GF-D8 (cell line): ENCODE data around the gene FGF14.

Experiments
- DNase-seq: peaks from one replicate; lab custom pipeline; 2025; lab: John Stamatoyannopoulos, UW

Gene FGF14

DNA sequence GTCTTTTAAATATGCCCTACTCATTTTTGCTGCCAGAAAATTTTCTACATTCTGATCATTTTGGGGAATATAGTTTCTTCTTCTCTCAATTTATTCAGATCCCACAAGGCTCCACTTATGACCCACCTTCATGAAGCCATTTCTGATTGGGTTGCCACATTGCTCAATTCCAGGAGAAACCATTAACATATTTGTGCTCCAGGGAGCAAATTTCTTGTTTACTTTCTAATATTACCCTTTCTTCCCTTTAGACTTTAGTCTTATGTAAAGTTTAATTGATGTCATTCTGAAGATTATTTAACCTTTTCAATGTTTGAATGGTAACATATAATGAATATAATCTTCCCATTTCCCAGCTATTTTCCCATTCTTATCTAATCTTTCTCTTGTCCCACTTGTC lies 617.5 kb downstream of the FGF14 start:
- DNase-seq = no peak

GRCh38 chr13:101783554-101783953 lies 618.3 kb downstream of the FGF14 start:
- no peak for DNase-seq

DNA sequence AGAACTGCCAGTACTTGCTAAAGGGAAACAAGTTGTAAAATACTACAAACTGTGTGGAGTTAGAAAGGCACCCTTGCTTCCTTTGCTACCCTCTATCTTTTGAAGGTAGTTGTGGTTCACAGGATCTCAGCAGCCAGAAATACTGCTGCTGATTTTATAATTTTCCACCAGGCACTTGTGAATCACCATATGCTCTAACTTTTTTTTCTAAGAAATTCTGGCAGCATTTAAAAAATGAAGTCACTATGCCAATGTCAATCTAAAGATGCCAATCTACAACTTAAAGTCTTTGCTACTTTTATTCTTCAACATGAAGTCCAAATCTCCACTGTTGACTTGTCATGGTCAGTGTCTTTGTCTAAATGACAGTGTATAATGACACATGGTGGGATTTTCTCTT lies 621.6 kb downstream of the FGF14 start:
- DNase-seq = no peak

DNA sequence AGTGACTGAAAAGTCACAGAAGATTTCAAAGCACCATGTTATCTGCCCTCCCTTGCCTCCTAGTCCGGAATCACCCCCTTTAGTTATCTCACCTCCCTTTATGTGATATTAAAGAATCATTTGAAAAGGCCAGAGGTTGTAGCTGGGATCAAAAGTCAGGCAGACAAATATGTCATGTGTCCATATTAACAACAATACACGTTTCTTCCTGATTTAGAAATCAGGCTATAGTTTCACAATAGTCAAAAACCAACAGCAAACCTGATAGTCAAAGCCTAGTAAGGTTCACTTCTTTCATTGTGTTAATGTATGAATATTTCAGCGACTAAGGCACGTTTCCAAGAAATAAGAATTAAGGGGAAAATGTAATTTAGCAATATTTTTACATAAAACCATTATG lies 622.7 kb downstream of the FGF14 start:
- DNase-seq = no peak

- DNase-seq = no peak
These were observed 626.6 kb downstream of the FGF14 start for GRCh38 chr13:101775267-101775666.

- no peak for DNase-seq
These were observed 627.5 kb downstream of the FGF14 start for GRCh38 chr13:101774393-101774792.

- no peak for DNase-seq
These were observed 628.8 kb downstream of the FGF14 start for GRCh38 chr13:101773062-101773461.

DNA sequence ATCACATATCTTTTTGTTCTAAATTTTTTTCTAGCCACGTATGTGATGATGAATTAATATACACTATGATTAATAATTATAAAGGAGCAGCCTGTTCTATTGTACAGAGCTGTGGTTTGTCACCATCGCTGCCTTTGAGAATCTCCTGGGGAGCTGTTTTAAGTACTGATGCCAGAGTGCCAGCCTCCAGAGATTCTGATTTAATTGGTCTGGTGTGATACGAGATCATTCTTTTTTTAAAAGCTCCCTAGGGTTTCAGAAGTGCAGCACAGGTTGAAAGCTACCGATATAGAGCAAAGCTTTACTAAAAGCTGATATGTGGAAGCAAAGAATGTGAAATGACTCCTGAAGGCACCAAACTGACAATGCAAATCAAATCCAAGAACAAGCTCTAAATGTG lies 634.7 kb downstream of the FGF14 start:
- DNase-seq = no peak

GRCh38 chr13:101763191-101763590 lies 638.7 kb downstream of the FGF14 start:
- no peak for DNase-seq

DNA sequence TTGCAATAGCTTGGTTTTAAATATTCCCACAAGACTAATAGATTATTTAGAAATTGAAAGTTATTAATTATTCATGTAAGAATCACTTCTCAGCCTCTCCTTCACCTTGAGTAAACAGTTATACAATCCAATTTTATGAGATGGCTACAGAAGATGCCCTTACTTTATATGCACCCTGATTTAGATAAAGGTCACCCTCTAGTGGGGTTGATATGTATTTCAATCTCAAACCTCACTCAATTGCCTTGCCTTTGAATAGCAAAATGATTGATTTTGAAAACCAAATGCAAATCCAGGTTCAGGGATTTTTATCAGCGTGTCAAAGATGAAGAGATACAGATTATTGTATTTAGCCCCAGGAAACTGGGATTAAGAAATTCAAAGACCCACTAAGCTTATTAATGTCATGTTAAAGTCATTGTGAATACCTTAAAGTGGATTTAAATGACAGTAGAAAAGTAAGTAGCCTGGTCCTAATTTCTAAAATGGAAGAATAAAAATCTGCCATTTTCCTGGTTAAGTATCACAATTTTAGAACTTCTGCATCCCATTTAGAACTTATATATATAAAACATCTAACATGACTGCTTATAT lies 644.3 kb downstream of the FGF14 start:
- peak; percentile 23 for DNase-seq

DNA sequence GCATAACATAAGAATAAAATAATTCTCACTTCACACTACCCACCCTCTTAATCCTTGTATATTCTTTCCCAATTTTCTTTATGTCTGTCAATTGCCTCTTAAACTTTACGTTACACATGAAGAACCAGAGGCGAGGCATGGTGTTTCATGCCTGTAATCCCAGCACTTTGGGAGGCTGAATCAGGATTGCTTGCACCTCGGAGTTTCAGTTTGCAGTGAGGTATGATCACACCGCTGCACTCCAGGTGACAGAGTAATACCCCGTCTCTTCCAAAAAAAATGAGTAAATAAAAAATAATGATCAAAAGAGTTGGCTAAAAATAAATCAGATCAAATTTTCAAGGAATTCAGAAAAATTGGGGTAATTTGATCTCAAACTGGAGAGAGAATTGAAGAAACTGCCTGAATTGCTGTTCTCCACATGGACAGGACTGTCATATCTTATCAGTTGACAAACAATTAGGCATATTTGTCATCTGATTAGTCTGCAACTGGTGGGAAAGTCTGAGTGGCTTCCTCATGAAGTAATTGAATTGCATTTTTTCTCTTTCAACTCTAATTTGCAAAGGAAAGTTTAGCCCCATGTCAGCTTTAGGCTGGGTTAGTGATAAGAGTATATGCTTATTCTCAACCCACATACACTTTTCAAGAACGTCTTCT lies 646.5 kb downstream of the FGF14 start:
- DNase-seq = no peak

GRCh38 chr13:101752432-101752831 lies 649.4 kb downstream of the FGF14 start:
- no peak for DNase-seq

DNA sequence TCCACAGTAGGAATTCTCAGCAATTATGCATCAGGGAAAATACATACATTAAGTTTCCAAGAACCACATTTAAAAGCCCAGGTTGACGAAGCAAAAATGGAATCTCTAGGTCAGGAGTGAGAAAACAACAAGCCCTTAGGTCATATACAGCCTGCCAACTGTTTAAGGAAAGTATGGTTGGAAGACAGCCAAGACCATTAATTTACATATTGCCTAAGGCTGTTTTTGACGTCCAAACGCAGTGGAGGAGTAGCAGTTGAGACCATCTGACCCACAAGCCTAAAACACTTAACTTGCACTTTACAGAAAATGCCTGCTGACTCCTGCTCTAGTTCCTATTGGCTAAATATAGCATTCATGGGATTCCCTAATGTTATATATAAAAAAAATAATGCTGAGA lies 650.4 kb downstream of the FGF14 start:
- DNase-seq = no peak

DNA sequence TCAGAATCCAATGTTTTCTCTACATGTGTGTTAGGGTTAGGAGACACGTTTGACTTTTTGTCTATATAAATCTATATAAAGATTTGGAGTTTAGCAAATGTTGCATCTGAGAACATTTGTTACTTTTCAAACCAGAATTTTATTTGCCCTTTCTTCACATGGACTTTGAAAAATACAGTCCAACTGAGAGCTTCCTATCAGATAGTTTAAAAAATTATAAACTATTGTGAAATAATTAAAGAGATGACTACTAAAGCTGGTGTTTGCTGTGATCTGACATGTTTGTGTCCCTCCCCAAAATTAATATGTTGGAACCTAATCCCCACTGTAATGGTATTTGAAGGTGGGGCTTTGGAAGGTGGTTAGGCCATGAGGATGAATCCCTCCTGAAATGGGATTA lies 652.3 kb downstream of the FGF14 start:
- DNase-seq = no peak

DNA sequence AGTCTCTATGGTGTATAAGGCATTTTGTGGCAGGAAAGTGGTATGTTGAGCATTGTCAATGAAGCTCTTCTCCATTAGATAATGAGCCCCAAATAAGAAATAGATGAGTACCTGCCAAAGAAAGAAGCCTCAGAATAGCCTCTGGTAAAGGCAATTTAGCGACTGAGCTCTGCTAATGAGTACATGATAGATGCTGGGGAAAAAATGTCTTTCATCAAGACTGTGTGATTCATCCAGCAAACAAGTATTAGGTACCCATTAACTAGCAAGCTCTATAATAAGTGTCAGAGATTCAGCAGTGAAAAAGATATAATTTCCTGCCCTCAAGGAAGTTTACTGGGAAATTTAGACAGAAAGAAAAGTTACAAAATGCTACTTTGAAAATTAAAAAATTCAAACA lies 654.8 kb downstream of the FGF14 start:
- DNase-seq = no peak

DNA sequence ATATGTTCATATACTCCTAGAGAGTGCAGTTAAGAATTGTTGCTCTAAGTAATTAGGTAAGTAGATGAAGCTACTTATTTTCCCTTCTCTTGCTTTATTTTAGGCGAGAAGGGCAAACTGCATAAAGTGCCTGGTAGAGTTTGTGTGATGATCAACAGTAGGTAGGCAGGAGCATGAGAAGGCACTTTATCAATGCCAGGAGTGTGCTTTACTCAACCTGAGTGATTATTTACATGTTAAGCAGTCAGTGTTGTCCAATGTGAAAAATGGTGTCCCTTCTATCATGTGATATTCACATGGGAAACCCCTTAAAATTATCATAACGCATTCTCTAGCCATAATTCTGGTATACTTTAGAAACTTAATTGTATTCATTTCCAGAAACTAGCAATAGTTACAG lies 655.3 kb downstream of the FGF14 start:
- no peak for DNase-seq

DNA sequence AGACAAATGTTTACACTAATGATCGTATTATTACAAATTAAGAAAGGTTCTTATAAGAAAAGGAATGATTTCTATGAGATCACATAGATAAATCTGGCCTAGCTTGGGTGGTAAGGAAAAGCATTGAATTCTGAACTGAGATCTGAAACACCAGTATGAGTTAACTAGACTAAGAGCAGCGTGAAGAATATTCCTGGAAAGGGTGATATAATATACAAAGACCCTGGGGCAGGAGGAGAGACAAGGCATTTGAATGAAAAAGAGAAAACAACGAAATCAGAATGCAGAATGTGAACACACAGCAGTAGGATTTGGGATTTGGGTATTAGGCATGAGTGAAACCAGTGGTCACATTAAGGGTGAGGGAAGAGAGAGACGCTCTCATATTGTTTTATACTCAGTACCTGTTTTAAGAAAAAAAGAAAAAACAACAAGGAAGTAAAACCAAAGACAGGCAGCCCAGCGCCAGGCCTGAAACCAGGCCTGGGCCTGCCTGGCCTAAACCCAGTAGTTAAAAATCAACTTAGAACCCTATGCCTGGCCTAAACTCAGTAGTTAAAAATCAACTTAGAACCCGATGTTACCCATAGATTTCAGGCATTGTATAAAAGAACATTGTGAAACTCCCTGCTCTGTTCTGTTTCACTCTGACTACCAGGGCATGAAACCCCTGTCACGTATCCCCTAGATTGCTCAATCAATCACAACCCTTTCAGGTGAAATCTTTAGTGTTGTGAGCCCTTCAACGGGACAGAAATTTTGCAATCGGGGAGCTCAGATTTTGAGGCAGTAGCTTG lies 662.3 kb downstream of the FGF14 start:
- DNase-seq = no peak

GRCh38 chr13:101738336-101738735 lies 663.5 kb downstream of the FGF14 start:
- no peak for DNase-seq

- DNase-seq = no peak
These were observed 665.3 kb downstream of the FGF14 start for GRCh38 chr13:101736566-101736965.

- DNase-seq = no peak
These were observed 671.3 kb downstream of the FGF14 start for GRCh38 chr13:101730420-101731000.

DNA sequence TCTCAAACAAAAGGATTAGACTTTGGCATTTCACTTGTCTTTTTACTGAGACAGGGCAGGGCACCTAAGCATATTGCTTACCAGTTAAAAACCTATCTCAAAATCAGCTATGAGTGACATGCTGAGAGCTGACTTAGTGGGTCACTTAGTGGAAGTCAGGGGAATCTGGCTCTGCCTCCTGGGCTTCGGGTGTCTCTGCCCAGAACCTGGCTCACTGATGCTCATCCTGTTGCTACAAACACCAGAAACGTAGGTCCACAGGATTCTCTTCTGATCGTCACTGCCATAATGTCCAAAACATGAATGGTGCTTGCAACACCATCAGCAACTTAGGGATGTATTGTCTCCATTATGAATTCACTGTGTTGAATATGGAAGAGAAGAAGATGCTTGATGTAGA lies 673.2 kb downstream of the FGF14 start:
- no peak for DNase-seq

DNA sequence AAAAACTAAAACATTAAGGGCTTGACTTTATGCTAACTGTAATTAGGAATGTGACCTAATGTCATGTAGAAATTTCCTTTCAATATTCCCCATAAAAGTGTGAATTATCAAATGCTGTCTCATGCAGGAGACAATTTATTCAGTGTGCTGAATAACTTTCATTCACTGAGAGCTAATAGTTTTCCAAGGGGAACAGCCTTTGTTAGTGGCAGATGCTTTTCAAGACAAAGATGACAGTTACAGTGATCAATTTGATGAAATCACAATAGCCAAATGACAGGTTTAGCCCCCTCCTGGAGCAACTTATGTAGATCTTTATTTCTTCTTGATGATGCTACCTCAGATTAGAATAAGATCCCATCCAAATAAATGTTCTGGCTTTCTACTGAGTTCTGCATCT lies 673.8 kb downstream of the FGF14 start:
- no peak for DNase-seq

GRCh38 chr13:101727118-101727517 lies 674.7 kb downstream of the FGF14 start:
- no peak for DNase-seq
